KOPT-K1 (cell line): ENCODE data around the gene ISCU.

Experiments used
- H3K27ac ChIP-seq: fragments of 200-600 bp; sonication (generic); 2 replicates; pipeline ENCODE4 v1.5.1; 2016; ENCODE audit warnings: antibody characterized with exemption, mild to moderate bottlenecking, low read depth, low read length; ENCODE audit not compliant: poor library complexity, severe bottlenecking
- H3K36me3 ChIP-seq: fragments of 200-600 bp; sonication (generic); 2 replicates; pipeline ENCODE4 v1.5.1; 2017; ENCODE audit warnings: antibody characterized with exemption, mild to moderate bottlenecking, low read length, moderate library complexity; ENCODE audit not compliant: insufficient read depth
- H3K9me3 ChIP-seq: fragments of 200-600 bp; sonication (generic); 2 replicates; pipeline ENCODE4 v1.5.1; 2017; ENCODE audit warnings: antibody characterized with exemption, low read length, mild to moderate bottlenecking; ENCODE audit not compliant: insufficient read depth, poor library complexity, severe bottlenecking

ISCU gene

GRCh38 chr12:108598553-108599250, 36.3 kb downstream of the ISCU start:
- H3K9me3 ChIP-seq = no peaks in the 10 kb centered on the region
- H3K27ac ChIP-seq = no peak overlapping the region
- H3K36me3 ChIP-seq = no peaks in the 10 kb centered on the region

- Histone ChIP-seq H3K36me3 (no peaks in the 10 kb centered on the region), H3K27ac (no peak overlapping the region), H3K9me3 (no peaks in the 10 kb centered on the region)
Measured at GRCh38 chr12:108599541-108599940, 37.1 kb downstream of the ISCU start.

- no peak overlapping the region for H3K27ac ChIP-seq
Measured at GRCh38 chr12:108599948-108600701, 37.7 kb downstream of the ISCU start.

DNA sequence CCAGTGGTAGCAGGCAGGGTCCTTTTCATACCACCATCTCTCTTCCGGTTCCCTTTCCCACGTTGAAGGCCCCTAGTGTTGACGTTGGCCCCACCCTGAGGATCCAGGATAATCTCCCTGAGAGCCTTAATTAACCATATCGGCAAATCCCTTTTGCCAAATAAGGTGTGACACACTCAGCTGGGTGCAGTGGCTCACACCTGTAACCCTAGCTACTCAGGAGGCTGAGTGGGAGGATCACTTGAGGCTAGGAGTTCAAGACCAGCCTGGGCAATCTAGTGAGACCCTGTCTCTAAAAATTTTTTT, 38.3 kb downstream of the ISCU start:
- Histone ChIP-seq H3K9me3 (no peaks in the 10 kb centered on the region), H3K36me3 (no peaks in the 10 kb centered on the region), H3K27ac (no peak overlapping the region)

More at GRCh38 chr12:108599948-108600701, 37.7 kb downstream of the ISCU start:
- H3K36me3 ChIP-seq = no peaks in the 10 kb centered on the region
- H3K9me3 ChIP-seq = no peaks in the 10 kb centered on the region

DNA sequence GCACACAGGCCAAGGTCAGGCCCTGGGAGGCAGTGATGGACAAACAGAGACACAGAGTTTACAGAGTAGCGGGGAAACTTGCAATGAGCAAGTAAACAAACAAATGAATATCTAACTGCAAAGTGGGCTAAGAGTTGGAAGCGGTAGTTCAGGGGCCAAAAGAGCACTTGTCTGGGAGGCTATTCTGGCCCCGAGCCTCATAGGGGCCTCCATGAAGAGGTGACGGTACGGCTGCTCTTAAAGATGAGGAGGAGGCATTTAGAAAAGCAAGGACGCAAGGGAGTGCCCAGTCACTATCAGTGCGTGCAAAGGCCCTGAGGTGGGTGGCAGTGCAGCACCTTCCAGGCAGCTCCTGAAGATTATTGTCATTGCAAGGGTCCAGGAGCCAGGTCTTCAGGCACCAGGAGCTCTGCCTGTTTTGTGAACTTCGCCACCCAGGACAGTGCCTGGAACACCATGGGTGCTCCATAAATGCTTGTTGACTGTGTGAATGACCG, 39.9 kb downstream of the ISCU start:
- H3K9me3 ChIP-seq = no peaks in the 10 kb centered on the region
- no peak overlapping the region for H3K27ac ChIP-seq
- H3K36me3 ChIP-seq = no peaks in the 10 kb centered on the region

DNA sequence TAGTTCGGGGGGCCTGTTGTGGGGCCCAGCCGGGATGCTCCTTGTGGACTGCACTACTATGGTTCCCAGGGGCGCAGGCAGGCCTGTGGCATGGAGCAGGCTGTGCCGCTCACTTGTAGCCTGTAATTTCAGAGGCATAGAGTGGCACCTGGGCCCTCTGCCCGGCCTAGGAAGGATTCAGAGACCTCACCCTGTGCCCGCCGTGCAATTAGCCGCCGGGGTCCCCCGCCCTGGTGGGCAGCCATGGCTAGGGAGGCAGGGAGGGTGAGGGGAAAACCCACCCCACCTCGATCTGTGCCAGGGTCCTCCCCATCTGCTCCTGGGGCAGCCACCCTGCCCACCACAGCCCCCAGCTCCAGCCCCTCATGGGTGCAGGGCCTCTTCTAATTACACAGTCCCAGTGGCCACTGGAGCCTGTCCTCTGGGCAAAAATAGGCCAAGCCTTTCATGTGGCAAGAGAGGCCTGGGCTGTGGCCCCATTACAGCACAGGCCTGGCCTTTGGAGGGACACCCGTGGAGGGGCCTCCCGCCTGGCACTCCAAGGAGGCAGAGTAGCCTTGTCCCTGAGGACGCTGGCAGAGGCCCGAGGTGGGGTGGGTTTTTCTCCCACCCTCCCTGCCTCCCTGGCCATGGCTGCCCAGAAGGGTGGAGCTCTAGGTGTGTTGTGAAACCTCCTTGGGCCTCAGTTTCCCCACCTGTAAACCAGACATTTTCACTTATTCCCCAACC, 40.7 kb downstream of the ISCU start:
- Histone ChIP-seq H3K36me3 (no peaks in the 10 kb centered on the region), H3K27ac (no peak overlapping the region), H3K9me3 (no peaks in the 10 kb centered on the region)

- H3K27ac ChIP-seq = no peak overlapping the region
- no peaks in the 10 kb centered on the region for H3K9me3 ChIP-seq
- no peaks in the 10 kb centered on the region for H3K36me3 ChIP-seq
Measured at GRCh38 chr12:108603743-108604142, 41.3 kb downstream of the ISCU start.

DNA sequence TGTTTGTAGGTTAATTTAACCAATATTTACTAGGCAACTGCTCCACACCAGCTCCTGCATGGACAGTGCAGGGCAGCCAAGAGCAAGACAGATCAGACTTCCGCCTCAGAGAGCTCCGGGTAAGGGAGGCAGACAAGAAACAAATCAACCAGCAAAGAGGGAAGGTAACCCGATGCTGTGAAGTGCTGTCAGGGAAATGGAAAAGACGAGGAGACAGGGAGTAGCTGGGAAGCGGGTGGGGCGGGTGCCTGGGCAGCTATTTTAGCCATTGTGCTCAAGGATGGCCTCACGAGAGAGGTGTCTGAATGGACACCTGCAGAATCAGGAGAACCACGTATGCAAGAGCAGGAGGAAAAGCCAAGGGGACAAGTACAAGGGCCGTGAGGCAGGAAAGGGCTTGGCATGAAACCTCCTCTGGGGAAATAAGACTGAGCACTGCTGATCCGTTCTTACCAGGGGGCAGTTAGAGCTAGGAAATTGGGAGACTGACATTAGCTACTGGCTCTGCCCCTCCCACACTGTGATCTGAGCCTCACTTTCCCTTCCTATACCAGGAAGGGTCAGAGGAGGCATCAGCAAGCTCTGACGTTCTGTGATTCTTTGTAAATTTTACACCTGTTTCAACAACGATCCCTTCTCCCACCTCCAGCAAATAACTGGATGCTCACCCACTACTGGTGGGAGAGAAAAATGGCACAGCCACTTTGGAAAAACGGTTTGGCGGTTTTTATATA, 42.0 kb downstream of the ISCU start:
- H3K27ac ChIP-seq = no peak overlapping the region
- no peaks in the 10 kb centered on the region for H3K9me3 ChIP-seq
- H3K36me3 ChIP-seq = no peaks in the 10 kb centered on the region

DNA sequence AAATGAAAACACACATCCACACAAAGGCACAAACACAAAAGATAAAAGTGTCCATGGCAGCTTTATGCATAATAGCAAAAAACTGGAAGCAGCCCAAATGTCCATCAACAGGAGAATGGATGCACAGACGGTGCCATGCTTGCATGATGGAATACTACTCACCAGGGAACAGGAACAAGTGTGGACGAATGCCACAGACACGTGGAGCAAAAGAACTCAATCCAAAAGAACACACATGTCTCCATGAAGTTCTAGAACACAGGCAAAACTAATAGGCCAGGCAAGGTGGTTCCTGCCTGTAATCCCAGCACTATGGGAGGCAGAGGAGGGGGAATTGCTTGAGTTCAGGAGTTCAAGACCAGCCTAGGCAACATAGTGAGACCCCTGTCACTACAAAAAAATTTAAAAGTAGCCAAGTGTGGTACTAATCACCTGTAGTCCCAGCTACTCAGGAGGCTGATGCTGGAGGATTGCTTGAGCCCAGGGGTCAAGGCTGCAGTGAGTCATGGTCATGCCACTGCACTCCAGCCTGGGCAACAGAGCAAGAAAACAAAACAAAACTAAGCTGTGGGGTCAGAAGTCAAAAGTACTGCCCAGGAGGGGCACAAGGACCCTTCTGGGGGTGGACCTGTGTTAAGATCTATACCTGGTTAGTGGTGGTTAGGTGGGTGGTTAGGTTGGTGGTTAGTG, 42.7 kb downstream of the ISCU start:
- Histone ChIP-seq H3K9me3 (no peaks in the 10 kb centered on the region), H3K36me3 (no peaks in the 10 kb centered on the region), H3K27ac (no peak overlapping the region)

DNA sequence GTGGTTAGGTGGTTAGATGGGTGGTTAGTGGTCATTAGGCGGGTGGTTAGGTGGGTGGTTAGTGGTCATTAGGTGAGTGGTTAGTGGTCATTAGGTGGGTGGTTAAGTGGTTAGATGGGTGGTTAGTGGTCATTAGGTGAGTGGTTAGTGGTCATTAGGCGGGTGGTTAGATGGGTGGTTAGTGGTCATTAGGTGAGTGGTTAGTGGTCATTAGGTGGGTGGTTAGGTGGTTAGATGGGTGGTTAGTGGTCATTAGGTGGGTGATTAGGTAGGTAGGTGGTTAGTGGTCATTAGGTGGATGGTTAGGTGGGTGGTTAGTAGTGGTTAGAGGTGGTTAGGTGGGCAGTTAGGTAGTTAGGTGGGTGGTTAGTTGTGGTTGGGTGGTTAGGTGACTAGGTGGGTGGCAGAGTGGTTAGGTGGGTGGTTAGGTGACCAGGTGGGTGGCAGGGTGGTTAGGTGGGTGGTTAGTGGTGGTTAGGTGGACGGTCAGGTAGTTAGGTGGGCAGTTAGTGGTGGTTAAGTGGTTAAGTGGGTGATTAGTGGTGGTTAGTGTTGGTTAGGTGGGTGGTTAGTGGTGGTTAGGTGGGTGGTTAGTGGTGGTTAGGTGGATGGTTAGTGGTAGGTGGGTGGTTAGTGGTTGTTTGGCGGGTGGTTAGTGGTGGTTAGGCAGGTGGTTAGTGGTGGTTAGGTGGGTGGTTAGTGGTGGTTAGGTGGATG, 43.5 kb downstream of the ISCU start:
- no peaks in the 10 kb centered on the region for H3K9me3 ChIP-seq
- H3K27ac ChIP-seq = no peak overlapping the region
- no peaks in the 10 kb centered on the region for H3K36me3 ChIP-seq

GRCh38 chr12:108606492-108606891, 44.1 kb downstream of the ISCU start:
- no peak overlapping the region for H3K27ac ChIP-seq
- no peaks in the 10 kb centered on the region for H3K36me3 ChIP-seq
- no peaks in the 10 kb centered on the region for H3K9me3 ChIP-seq

DNA sequence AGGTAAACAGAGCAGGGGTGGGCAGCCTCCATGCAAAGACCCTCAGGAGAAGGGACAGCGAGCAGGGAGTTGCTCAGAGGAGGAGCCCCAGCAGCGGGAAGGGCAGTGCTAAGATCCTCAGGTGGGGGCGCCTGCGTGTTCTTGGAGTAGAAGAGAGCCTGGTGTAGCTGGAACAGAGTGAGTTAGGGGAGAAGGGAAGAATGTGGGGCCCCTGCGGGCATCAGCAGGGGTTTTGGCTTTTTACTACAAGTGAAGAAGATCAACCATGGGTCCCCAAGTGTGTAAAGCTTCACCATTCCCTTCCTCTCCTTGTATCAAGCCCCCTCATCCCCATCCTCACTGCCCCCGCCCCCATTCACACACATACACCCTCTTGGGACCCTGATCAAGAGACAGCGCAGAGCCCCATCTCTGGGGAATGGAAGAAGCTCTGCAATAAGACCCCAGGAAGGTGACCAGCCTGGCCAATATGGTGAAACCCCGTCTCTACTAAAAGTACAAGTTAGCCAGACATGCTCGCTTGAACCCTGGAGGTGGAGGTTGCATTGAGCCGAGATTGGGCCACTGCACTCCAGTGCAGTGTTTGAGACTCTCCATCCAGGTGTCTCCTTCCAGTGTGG, 45.7 kb downstream of the ISCU start:
- no peaks in the 10 kb centered on the region for H3K36me3 ChIP-seq
- no peaks in the 10 kb centered on the region for H3K9me3 ChIP-seq
- no peak overlapping the region for H3K27ac ChIP-seq

DNA sequence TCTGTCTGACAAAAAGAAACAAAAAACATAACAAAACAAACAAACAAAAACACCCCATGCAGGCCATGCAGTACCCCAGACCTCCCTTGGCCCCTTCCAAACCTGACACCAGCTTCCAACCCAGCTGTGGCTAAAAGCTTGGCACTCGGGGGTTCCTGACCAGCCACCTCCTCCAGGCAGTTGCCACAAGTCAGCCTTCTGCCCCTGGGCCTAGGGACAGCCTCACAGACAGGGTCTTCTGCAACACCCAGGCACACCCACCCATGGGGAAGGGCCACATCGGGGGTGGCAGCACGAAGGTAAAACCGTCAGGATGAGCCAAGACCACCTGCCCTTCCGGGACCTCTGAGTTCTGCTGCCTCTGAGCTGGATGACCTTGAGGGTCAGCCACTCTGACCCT, 46.2 kb downstream of the ISCU start:
- H3K36me3 ChIP-seq = no peaks in the 10 kb centered on the region
- H3K9me3 ChIP-seq = no peaks in the 10 kb centered on the region
- H3K27ac ChIP-seq = no peak overlapping the region
